Measurements from ENCODE around the gene CTNNA3. TPM values are rescaled to one million over a fixed set of nuclear protein-coding genes. Genes with fewer than 3 reads are reported as not detected.

The CTNNA3 gene
- total RNA-seq, 1 donor from 2014 or later = 0.13 TPM

DNA sequence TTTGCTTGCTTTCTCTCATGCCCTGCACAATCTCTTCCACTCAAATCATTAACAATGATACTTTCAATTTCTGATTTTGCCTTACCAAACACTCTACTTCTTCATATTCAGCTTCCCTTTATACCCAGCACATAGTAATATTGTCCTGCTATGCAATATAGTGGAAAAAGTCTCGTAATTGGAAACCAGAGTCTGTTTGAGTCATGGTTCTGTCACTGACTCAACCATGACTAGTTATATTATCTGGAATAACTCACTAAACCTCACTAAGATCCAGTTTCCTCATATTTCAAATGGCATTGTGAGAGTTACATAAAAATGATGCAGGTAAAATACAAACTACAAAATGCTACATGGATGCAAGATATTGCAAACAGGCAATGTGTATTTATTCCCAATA lies 868.6 kb downstream of the CTNNA3 start:
- no peak for DNase-seq (ENCODE audit: low read depth in 2 of 2)

DNA sequence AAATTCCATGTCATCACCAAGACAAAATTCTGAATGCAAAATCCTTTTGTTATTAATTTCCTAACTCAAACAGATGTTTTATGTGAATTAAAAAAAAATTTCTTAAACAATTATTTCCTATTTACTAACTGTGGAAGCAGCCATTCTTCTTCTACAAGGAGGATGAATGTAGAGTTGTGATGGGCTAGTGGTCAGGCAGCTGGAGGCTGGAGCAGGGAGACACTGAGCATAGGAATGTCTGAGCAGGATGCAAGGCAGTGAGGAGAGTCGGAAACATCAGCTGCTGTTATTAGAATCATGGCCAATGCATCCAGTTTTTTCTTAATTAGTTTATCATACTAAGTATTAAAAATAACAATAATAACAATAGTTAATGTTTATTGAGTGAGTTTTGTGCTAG lies 872.7 kb downstream of the CTNNA3 start:
- DNase-seq (ENCODE audit: low read depth in 2 of 2) = no peak

DNA sequence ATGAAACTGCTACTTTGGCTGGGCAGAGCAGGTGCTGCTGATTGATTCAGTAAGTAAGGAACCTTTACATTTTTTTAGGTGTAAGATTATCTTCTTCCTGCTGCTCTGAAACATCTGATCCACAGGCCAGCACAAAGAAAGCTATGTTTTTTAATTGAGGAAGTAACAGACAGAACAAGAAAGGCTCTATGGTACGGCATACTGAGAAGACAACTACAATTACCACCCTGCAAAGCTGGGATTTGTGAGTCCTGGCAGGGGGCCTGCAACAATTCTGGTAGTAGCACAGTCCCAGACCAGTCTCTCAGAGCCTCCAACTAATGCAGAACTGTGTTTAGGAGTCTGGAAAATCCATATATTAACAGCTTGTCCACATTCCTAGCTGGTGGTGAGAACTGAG lies 873.2 kb downstream of the CTNNA3 start:
- no peak for DNase-seq (ENCODE audit: low read depth in 2 of 2)

DNA sequence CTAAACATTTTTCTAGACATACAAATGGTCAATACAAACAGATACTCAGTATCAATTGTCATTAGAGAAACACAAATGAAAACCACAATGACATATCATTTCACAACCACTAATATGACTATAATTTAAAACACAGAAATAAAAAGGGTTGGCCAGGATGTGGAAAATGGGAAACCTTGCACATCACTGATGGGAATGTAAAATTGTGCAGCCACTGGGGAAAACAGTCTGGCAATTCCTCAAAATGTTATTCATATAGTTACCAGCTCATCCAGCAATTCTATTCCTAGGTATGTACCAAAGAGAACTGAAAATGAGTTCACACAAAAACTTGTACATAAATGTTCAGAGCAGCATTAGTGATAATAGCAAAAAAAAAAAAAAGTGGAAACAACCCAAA lies 876.3 kb downstream of the CTNNA3 start:
- no peak for DNase-seq (ENCODE audit: low read depth in 2 of 2)

DNA sequence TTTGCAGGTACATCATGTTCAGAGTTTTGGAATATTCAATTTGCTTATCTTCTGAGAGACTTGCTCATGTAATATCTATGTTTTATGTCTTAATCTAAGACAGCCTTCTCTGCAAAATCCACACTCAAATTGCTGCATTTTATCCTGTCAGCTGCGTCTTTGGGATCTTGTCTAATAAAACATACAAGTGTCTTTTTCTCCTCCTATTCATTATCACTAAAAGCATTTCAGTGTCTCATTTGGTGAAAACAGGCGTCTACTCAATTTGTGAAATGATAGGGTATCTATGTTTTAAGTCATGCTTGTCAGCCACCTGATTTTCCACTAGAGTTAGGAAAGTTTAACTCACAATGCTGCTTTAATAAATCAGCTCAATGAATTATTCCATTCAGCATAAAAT lies 882.9 kb downstream of the CTNNA3 start:
- DNase-seq (ENCODE audit: low read depth in 2 of 2) = no peak

DNA sequence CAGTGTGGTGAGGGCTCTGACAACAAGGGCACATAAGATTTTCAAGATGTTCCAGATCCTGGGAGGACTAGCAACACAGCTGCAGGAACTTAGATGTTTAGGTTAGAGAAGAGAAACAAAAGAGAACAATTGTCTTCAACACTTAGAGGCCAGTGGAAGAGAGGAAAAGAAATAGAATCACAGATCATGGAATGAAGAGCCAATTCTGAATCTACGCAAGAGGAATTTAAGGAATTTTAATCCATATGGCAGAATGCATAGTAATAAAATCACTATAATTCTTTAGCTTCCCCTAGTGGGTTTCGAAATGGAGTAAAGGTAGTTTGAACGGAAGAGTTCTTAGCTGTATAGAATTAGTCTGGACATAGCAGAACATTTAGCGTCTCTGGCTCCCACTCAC lies 884.8 kb downstream of the CTNNA3 start:
- no peak for DNase-seq (ENCODE audit: low read depth in 2 of 2)

DNA sequence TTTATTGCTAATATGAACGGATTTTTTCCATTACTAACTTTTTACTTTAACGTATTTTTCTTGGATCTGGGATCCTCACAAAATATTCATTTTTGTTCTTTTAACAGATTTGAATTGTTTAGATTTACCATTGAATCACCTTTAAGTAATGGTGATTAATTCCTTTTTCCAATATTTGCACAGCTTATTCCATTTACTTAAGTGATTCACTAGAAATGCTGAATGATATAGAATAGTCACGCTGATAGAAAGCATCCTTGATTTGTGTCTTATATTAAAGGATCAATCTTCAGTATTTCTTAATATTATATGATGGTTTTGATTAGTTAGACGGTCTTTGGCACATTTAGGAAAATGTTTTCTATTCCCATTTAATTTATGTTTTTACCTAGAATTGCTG lies 886.6 kb downstream of the CTNNA3 start:
- no peak for DNase-seq (ENCODE audit: low read depth in 2 of 2)

DNA sequence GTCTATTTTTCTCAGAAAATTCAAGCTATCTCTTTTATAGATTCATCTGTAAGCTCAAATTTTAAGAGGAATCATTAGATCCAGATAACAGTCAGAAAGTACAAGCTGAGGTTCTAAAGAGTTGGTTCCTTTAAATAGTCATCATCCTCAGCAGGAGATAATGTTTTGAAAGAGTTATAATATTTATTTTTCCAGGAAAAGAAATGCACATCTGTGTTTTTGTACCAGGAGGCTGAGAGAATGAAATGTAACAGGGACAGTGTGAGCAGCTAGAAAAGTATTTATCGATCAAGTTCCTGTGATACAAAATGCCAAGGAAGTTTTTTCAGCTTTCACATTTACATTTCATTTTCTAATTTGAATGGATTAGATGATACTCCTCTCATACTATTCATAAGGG lies 890.4 kb downstream of the CTNNA3 start:
- DNase-seq (ENCODE audit: low read depth in 2 of 2) = no peak

DNA sequence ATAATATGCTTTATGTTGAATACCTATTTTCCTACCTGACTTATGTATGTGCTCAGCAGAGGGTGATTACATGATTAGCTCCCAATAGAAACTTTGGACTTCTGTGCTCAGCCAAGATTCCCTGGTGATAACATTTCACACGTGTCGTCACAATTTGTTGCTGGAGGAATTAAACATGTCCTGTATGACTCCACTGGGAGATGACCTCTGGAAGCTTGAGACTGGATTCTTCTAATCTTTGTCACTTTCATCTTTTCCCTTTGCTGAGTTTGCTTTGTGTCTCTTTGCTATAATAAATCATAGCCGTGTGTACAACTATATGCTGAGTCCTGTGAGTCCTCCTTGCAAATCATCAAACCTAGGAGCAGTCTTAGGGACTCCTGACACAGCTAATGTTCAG lies 891.0 kb downstream of the CTNNA3 start:
- DNase-seq (ENCODE audit: low read depth in 2 of 2) = no peak

DNA sequence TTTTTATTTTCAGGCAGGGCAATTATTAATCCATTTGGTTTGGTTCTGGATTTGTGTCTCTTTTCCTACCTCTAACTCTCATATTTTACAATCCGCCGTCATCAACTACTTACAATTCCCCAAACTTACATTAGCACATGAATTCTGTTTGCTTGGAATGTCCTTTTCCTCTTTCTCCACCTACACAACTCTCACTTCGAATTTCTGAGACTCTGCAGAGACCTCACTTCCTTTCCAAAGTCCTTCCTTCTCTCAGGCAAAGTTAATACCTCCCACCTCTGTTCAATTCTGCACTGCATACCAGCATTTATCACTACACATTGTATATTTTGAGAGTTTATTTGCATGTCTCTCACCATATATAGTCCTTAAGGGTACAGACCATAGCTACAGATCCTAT lies 892.8 kb downstream of the CTNNA3 start:
- no peak for DNase-seq (ENCODE audit: low read depth in 2 of 2)

DNA sequence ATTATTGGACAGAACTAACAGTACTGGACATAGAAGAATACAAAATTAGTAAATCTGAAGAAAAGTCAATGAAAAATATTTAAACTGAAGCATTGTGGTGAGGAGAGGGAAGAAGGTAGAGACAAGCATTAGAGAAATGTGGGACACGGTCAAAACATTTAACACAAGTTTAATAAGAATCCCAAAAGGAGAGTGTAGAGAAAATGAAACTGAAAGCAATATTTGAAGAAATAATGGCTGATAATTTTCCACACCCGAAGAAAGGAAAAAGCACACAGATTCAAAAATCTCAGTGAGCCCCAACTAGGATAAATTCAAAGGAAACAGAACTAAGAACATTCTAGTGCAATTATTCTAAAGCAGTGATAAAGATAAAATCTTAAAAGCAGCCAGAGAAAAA lies 896.5 kb downstream of the CTNNA3 start:
- no peak for DNase-seq (ENCODE audit: low read depth in 2 of 2)

DNA sequence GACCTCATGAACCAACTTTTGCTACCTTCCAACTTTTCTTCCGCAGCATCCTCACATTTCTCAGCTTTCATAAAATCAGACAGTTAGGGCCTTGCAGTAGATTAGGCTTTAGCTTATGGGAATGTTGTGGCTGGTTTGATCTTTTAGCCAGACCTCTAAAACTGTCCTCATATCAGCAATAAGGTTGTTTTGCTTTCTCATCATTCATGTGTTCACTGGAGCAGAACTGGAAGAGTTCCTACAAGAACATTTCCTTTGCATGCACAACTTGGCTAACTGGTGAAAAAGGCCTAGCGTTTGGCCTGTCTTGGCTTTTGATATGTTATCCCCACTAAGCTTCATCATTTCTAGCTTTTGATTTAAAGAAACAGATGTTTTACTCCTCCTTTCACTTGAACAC lies 900.1 kb downstream of the CTNNA3 start:
- no peak for DNase-seq (ENCODE audit: low read depth in 2 of 2)

DNA sequence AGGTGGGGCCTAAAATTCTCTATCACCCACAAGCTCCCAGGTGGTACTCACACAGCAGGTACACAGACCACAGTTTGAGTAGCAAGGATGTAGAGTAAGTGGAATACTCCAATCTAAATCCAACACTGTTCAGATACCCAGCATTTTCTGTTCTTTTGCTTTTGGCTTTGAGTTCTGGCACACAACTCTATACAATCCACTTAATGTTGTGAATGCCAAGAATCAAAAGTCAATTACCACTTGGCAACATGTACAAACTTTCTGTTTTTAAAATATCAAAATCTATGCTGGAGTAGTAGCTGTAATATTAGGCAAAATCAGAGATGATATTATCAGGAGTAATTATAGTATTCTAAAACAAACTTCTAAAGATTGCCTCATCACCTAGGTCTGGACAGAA lies 903.6 kb downstream of the CTNNA3 start:
- DNase-seq (ENCODE audit: low read depth in 2 of 2) = no peak

DNA sequence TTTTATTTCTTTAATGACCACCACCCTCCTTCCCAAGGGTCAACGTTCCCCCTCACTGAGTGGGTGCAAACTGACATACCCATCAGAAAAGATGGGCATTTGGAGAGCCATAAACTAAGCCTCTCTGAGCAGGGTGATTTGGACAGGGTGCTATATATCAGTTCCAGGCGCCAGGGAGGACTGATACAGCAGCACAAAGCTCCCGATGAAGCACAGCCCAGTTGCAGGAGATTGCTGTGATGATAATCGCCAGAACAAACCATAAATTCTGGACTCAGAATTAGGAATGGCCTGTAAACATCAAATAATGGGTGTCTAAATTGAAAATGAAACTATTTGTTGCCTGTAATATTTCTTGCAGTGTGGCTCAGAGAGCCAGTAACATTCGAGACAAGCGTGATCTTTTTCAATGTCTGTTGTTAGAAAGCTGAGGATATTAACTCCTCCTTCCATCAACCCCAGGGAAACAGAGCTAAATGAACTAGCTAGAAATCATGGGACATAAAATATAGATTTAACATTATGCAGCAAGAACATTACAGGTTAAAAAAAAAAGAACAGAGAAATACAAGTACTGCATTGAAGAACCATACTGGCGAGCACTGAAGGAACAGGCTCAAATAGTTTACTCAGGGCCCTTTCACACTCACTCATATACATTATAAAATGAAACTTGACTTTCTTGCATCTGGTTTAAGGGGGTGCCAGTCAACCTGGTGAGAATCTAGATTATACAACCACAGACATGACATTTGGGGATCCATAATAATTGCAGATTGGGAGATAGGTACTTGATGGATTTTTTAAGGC lies 907.6 kb downstream of the CTNNA3 start:
- DNase-seq (ENCODE audit: low read depth in 2 of 2) = no peak

DNA sequence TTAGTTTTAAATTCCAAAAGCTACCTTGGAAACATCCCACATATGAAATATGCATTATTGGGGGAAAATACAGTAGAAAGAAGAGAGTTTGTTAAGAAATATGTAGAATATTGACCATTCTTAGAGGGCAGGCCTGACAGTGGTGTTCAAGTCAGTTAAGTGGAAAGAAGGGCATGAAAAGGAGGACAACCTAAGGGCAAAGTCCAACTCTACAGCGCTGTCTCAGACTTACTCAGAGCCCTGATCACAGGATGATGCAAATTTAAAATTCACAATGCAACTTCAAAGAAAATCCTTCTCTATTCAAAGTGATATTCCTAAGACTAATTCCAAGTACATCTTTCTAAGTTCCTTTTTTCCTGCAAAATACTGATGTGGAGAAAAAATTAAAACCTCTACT lies 909.3 kb downstream of the CTNNA3 start:
- no peak for DNase-seq (ENCODE audit: low read depth in 2 of 2)

DNA sequence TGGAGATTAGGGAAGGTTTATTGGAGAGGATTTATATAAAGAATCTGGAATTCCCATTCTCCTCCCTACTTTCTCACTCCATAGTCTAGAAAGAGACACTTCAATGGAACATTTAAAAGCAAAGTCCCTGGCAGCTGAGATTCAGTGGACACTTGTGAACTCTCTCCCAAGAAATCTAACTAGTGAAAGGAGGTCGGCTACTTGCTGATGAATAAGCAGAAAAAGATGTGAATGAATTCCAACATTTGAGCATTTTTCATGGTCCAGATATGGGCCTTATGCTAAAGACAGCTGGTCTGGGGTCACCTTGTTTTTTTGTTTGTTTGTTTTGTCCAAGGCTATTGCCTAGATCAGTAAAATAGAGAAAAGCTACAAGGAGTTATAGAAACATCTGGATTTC lies 911.2 kb downstream of the CTNNA3 start:
- no peak for DNase-seq (ENCODE audit: low read depth in 2 of 2)

DNA sequence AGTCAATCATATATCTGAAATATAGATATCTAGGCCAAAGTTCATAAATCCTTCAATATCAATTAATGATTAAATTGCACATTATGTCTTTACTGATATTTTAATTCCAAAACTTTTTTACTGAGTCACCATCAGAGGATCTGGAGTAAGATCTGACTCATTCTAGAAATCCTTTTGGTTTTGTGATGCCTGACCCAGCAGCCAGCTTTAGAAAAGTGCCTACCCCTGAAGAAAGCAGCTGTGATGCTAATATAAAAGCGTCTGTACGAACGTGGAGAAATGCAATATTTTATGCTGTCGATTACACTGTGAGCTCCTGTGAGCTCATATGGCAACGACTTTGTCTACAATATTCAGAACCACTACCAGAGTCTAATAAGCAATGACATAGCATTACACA lies 912.7 kb downstream of the CTNNA3 start:
- DNase-seq (ENCODE audit: low read depth in 2 of 2) = no peak

DNA sequence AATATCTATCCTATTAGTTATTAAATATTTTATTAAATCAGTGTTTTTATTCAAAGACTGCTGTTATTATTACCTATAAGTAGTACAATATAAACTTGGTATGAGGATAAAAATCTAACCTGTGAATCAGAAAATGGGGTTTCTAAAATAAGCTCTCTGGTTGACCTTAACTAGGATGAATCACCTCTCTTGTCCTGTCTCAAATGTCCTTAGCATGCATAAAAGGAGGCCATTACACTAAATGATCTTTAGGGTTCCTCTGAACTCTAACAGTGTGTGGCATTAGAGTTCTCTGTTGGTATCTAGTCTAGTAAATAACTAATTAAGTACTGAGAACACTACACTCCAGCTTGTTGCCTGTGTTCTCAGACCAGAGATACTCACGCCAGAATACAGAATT lies 913.2 kb downstream of the CTNNA3 start:
- DNase-seq (ENCODE audit: low read depth in 2 of 2) = no peak

DNA sequence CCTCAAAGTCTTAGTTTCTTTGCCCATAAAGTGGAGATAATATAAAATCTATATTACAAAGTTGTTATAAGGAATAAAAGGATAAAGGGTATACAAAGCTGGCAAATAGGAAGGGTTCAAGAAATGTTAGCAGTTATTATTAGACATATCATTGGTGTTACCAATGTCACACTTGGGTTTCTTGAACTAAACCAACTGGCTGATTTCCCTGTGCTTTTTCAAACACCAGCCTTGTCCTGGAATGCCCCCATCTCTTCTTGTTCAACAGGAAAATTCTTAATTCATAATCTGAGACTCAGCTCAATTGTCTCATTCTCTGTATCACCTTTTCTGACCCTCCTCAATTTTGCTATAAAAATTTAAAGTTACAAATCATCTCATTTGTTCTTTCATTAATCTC lies 913.9 kb downstream of the CTNNA3 start:
- no peak for DNase-seq (ENCODE audit: low read depth in 2 of 2)

DNA sequence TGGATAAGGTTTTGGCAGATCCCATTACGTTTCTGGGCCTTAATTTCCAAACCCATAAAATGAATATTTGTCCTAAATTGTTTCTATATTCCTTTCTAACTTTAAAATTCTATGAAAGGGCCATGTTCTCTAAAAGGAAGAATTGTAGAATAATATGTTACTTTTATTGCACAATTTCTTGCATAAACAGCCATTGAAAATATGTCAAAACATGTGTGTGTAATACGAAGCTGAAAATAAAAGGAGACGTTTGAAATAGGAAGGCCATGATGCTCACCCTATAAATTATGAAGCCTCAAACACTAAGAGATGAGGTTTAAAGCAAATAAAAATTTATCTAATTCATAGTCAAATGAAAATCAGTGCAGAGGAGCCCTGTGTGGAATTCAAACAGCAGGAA lies 915.2 kb downstream of the CTNNA3 start:
- no peak for DNase-seq (ENCODE audit: low read depth in 2 of 2)

DNA sequence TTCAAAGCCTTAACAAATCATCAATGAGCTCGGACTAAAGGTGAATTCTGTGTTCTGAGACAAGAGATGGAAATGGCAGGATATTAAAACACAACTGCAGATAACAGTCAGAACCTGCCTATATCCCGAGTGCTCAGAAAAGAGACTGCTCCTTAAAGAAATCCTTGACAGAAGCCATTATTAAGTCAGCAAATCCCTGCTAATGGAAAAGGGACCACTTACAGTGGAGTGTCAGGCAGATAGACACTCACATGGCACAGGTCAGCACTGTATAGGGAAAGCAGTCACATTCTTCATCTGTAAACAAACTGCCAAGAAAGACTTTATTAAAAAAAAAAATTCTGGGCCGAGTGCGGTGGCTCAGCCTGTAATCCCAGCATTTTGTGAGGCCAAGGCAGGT lies 917.6 kb downstream of the CTNNA3 start:
- no peak for DNase-seq (ENCODE audit: low read depth in 2 of 2)

DNA sequence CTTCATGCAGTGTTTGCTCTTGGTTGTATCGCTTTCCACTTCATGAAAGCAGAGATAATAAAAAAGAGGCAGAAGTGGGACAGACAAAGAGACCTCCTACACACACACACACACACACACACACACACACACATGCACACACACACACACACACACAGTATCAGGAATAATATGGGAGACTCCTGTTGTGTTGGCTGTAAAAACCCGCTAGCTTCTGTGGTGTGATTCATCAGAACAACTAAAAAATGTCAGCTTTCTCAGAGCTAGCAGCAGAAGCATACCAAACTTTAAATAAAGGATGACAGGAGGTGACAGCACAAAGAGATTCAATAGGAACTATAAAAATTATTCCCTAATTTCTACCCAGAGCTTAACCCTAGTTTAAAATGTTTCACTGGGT lies 918.3 kb downstream of the CTNNA3 start:
- no peak for DNase-seq (ENCODE audit: low read depth in 2 of 2)

DNA sequence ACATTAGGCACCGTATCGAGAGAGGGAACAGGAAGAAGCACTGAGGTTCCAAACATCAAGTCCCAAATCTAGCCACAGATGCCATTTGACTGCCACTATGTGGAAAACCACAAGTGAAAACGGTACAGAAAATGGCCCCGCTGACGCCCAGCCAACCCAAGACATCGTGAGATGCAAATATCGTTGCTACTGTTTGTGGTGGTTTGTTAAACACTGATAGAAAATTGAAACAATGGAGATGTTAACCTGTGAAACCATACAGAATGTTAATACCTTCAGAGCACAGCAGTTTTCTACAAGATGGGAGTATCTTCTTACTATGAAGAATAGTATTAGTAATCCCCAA lies 922.5 kb downstream of the CTNNA3 start:
- no peak for DNase-seq (ENCODE audit: low read depth in 2 of 2)

All from dermis microvascular lymphatic vessel endothelial cell (primary cell).